Type B pancreatic cell (in vitro differentiated cells): Measurements from ENCODE around the gene TMIGD1. TPM values are rescaled to one million over a fixed set of nuclear protein-coding genes. Genes with fewer than 3 reads are reported as not detected.

Experiments
- DNase-seq: peaks from one replicate; pipeline ENCODE4 v3.0.0; 2021; ENCODE audit warnings: mixed read lengths; ENCODE audit not compliant: unreplicated experiment; ENCODE audit errors: extremely low spot score
- H3K27ac Mint-ChIP-seq: 2 replicates; pipeline ENCODE4 v1.8.0; 2021; ENCODE audit warnings: mild to moderate bottlenecking, mixed read lengths
- H3K27me3 Mint-ChIP-seq: 2 replicates; pipeline ENCODE4 v1.8.0; 2021; ENCODE audit warnings: mixed read lengths
- H3K36me3 Mint-ChIP-seq: 2 replicates; pipeline ENCODE4 v1.8.0; 2021; ENCODE audit warnings: mixed read lengths
- H3K4me1 Mint-ChIP-seq: one replicate; pipeline ENCODE4 v1.8.0; 2021; ENCODE audit warnings: mixed read lengths; ENCODE audit not compliant: unreplicated experiment
- H3K4me3 Mint-ChIP-seq: 2 replicates; pipeline ENCODE4 v1.8.0; 2021; ENCODE audit warnings: mild to moderate bottlenecking, mixed read lengths
- H3K9me3 Mint-ChIP-seq: 2 replicates; pipeline ENCODE4 v1.8.0; 2021; ENCODE audit warnings: mixed read lengths
- total RNA-seq: library from RNA; stranded (reverse); gene quantifications from 2 replicates; pipeline ENCODE4 v1.2.1, GENCODE V29; 2021; ENCODE audit warnings: low replicate concordance
- TF ChIP-seq, protein P1 (sequence below): fragments of 200-600 bp; sonication (generic); conservative IDR thresholded peaks from 2 replicates; pipeline ENCODE4 v1.5.0; 2021; ENCODE audit warnings: antibody characterized with exemption, mild to moderate bottlenecking

The TMIGD1 gene
- total RNA-seq, 1 donor from 2014 or later, result not detected

DNA sequence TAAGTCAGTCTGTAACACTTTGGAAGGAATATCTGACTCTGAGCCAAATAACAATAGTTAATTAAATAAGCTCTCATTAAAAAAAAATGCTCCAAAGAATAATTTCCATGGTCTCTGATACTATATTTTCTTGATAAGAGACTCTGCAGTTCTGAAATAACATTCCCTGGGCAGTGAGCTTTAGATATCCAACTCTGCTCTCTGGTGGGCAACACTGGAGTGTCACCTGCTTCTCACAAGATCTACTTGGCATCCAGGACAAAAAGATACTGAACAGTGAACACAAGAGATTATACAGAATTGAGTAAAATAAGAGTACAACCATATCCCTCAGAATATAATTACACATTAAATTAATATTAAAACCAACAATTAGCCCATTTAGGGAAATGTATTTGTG is 55.8 kb downstream of the TMIGD1 start:
- Mint-ChIP-seq H3K36me3 (peaks cover 13% of the 10 kb centered on the region), H3K27me3 (no peaks in the 10 kb centered on the region), H3K9me3 (no peaks in the 10 kb centered on the region), H3K4me1 (no peaks in the 10 kb centered on the region), H3K27ac (no peak overlapping the region), H3K4me3 (no peak overlapping the region)
- DNase-seq, result no peak
- TF ChIP-seq, protein P1, sequence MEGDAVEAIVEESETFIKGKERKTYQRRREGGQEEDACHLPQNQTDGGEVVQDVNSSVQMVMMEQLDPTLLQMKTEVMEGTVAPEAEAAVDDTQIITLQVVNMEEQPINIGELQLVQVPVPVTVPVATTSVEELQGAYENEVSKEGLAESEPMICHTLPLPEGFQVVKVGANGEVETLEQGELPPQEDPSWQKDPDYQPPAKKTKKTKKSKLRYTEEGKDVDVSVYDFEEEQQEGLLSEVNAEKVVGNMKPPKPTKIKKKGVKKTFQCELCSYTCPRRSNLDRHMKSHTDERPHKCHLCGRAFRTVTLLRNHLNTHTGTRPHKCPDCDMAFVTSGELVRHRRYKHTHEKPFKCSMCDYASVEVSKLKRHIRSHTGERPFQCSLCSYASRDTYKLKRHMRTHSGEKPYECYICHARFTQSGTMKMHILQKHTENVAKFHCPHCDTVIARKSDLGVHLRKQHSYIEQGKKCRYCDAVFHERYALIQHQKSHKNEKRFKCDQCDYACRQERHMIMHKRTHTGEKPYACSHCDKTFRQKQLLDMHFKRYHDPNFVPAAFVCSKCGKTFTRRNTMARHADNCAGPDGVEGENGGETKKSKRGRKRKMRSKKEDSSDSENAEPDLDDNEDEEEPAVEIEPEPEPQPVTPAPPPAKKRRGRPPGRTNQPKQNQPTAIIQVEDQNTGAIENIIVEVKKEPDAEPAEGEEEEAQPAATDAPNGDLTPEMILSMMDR, result peak; percentile 74

DNA sequence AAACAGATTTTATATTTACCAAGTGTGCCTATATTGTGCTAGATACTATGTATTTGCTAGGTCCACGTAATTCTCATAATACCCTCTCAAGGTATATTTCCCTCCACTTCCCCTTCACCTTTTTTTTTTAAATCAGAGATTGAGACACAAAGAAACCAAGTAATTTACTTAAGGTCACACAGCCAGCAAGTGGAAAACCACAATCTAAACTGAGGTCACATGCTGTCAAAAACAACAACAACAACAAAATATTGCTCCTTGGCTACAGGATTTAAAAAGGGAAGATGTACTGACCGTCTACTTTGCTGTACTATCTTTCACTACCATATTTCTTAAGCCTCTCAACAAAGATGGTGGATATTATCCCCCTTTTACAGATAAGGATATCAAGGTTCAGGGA is 57.9 kb downstream of the TMIGD1 start:
- no peak overlapping the region for H3K27ac Mint-ChIP-seq
- no peaks in the 10 kb centered on the region for H3K27me3 Mint-ChIP-seq
- H3K4me3 Mint-ChIP-seq, result no peak overlapping the region
- DNase-seq, result no peak
- H3K9me3 Mint-ChIP-seq, result no peaks in the 10 kb centered on the region
- H3K4me1 Mint-ChIP-seq, result no peaks in the 10 kb centered on the region
- TF ChIP-seq, protein P1, result no peak
- peaks cover 28% of the 10 kb centered on the region for H3K36me3 Mint-ChIP-seq

DNA sequence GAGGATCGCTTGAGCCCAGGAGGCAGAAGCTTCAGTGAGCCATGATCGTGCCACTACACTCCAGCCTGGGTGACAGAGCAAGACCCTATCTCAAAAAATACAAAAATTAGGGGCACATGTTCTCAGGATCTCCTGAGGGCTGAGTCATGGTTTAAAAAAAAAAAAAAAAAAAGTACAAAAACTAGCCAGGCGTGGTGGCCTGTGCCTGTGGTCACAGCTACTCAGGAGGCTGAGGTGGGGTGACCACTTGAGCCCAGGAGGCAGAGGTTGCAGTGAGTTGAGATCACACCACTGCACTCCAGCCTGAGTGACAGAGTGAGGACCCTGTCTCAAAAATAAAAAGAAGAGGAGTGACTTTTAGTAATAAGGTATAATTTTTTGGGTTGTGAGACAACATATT is 59.0 kb downstream of the TMIGD1 start:
- TF ChIP-seq, protein P1, result no peak
- Mint-ChIP-seq H3K4me3 (no peak overlapping the region), H3K27ac (no peak overlapping the region), H3K4me1 (no peaks in the 10 kb centered on the region), H3K9me3 (no peaks in the 10 kb centered on the region), H3K27me3 (no peaks in the 10 kb centered on the region), H3K36me3 (peaks cover 33% of the 10 kb centered on the region)
- DNase-seq, result no peak

DNA sequence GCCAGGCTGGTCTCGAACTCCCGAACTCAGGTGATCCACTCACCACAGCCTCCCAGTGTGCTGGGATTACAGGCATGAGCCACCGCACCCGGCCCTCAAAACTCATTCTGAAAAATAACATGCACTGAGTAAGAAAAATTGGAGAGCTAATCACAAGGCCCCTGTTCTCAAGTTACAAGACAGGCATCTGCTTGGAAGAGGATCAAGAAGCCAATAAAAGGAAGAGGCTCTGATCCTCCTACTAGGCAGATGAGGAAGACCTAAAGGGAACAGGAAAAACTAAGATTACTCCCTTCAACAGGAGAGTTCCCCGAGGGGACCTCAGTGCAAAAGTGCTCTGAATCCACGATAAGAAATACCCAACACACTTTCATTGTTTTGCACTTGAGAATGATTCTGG is 60.5 kb downstream of the TMIGD1 start:
- peaks cover 37% of the 10 kb centered on the region for H3K36me3 Mint-ChIP-seq
- no peak overlapping the region for H3K4me3 Mint-ChIP-seq
- no peak for DNase-seq
- H3K27ac Mint-ChIP-seq, result no peak overlapping the region
- H3K4me1 Mint-ChIP-seq, result no peaks in the 10 kb centered on the region
- TF ChIP-seq, protein P1, result no peak
- H3K9me3 Mint-ChIP-seq, result no peaks in the 10 kb centered on the region
- no peaks in the 10 kb centered on the region for H3K27me3 Mint-ChIP-seq

DNA sequence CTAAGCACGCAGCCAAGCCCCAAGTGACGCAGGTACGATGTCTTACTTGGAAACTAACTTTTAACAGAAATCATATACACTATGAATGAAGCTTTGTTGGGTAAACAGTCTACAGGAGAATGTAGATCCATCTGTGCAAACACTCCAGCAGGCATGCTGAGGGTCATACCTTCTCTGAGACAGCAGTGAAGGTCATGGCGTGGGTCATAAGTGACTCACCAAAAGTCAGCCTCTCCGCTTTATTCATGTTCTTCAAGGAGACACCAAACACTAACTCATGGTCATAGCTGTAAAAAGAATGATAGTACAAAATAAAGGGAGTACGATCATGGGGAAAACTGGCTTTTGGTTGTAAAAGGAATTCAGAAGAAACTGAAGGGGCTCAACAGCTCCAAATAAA is 62.8 kb downstream of the TMIGD1 start:
- H3K4me3 Mint-ChIP-seq, result no peak overlapping the region

More for the DNA sequence above, 62.8 kb downstream of the TMIGD1 start:
- no peak for DNase-seq
- Mint-ChIP-seq H3K27me3 (no peaks in the 10 kb centered on the region), H3K9me3 (no peaks in the 10 kb centered on the region), H3K4me1 (no peaks in the 10 kb centered on the region), H3K36me3 (peaks cover 45% of the 10 kb centered on the region), H3K27ac (no peak overlapping the region)
- TF ChIP-seq, protein P1, result no peak
